Immature natural killer cell (primary cell): ENCODE measurements around the gene TMEM8B. TPM values are rescaled to one million over a fixed set of nuclear protein-coding genes. Genes with fewer than 3 reads are reported as not detected.
A peak's percentile ranks its signal among the peaks of the same experiment; 100 is the strongest.

Source experiments
- DNase-seq, 3 donors: peaks; one replicate each; pipeline ENCODE4 v3.0.0; 2022; ENCODE audit warnings: mixed read lengths in 1 of 3
- H3K27ac Mint-ChIP-seq, 6 donors: one replicate each; pipeline ENCODE4 v1.8.0; 2020; ENCODE audit warnings: mixed read lengths in 6 of 6, mild to moderate bottlenecking in 5 of 6, inconsistent platforms in 4 of 6, moderate library complexity in 3 of 6
- H3K27me3 Mint-ChIP-seq, 3 donors: one replicate each; pipeline ENCODE4 v1.8.0; 2020 to 2021; ENCODE audit warnings: low read depth in 3 of 3, mild to moderate bottlenecking in 3 of 3, mixed read lengths in 3 of 3, moderate library complexity in 3 of 3, inconsistent platforms in 1 of 3
- H3K36me3 Mint-ChIP-seq, 3 donors: one replicate each; pipeline ENCODE4 v1.8.0; 2020; ENCODE audit warnings: mixed read lengths in 3 of 3, inconsistent platforms in 2 of 3, mild to moderate bottlenecking in 2 of 3
- H3K4me1 Mint-ChIP-seq, 2 donors: one replicate each; pipeline ENCODE4 v1.8.0; 2020; ENCODE audit warnings: inconsistent platforms in 2 of 2, mild to moderate bottlenecking in 2 of 2, mixed read lengths in 2 of 2, moderate library complexity in 1 of 2
- H3K4me3 Mint-ChIP-seq, 5 donors: one replicate each; pipeline ENCODE4 v1.8.0; 2020; ENCODE audit warnings: mild to moderate bottlenecking in 5 of 5, mixed read lengths in 5 of 5, inconsistent platforms in 3 of 5, moderate library complexity in 3 of 5
- H3K9me3 Mint-ChIP-seq, 6 donors: one replicate each; pipeline ENCODE4 v1.8.0; 2020; ENCODE audit warnings: mild to moderate bottlenecking in 6 of 6, mixed read lengths in 6 of 6, inconsistent platforms in 4 of 6, moderate library complexity in 3 of 6
- polyA plus RNA-seq, 3 donors: library from polyadenylated mRNA; unstranded; fragments of 300-500 nt; fragmentation: Illumina TruSeq; gene quantifications; one replicate each; pipeline ENCODE4 v1.2.3, GENCODE V29; 2021

Gene TMEM8B
- polyA plus RNA-seq, 3 donors from 2014 or later: 1.1 to 2.1 (median 1.6) TPM

DNA sequence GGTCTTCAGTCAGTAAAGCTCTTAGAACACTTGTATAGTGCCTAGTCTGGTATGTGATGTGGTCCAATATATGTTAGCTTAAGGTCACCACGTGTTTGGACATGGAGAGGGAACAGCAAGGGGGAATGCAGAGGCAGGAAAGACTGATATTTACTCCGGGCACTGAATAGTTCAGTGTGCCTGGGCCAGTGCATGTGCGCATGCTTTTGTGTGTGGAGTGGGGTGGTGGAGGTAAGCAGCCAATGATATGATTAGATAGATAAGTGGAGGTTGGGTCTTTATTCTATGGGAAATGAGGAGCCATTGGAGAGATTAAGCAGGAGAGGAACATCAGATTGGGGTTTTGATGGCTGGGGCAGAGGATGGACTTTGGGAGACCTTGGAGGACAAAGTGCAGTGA, 27.2 kb downstream of the TMEM8B start:
- peaks cover 0 to 9% (median 2%) of the 10 kb centered on the region in 3 donors for H3K27me3 Mint-ChIP-seq
- DNase-seq: no peak
- no peaks in the 10 kb centered on the region for H3K4me1 Mint-ChIP-seq
- H3K36me3 Mint-ChIP-seq: no peaks in the 10 kb centered on the region
- H3K4me3 Mint-ChIP-seq: no peak overlapping the region
- no peaks in the 10 kb centered on the region for H3K9me3 Mint-ChIP-seq
- H3K27ac Mint-ChIP-seq: no peak overlapping the region

GRCh38 chr9:35856882-35857281, 27.9 kb downstream of the TMEM8B start:
- no peak overlapping the region for H3K4me3 Mint-ChIP-seq
- H3K27ac Mint-ChIP-seq: no peak overlapping the region
- peaks cover 0 to 11% (median 5%) of the 10 kb centered on the region in 3 donors for H3K27me3 Mint-ChIP-seq
- no peaks in the 10 kb centered on the region for H3K9me3 Mint-ChIP-seq
- DNase-seq: no peak
- H3K36me3 Mint-ChIP-seq: no peaks in the 10 kb centered on the region
- no peaks in the 10 kb centered on the region for H3K4me1 Mint-ChIP-seq

- DNase-seq: no peak
- Mint-ChIP-seq H3K27ac (no peak overlapping the region), H3K27me3 (peaks cover 0 to 9% (median 5%) of the 10 kb centered on the region in 3 donors), H3K4me3 (no peak overlapping the region), H3K9me3 (no peaks in the 10 kb centered on the region), H3K4me1 (no peaks in the 10 kb centered on the region), H3K36me3 (no peaks in the 10 kb centered on the region)
These were observed 29.4 kb downstream of the TMEM8B start for GRCh38 chr9:35858458-35858857.

DNA sequence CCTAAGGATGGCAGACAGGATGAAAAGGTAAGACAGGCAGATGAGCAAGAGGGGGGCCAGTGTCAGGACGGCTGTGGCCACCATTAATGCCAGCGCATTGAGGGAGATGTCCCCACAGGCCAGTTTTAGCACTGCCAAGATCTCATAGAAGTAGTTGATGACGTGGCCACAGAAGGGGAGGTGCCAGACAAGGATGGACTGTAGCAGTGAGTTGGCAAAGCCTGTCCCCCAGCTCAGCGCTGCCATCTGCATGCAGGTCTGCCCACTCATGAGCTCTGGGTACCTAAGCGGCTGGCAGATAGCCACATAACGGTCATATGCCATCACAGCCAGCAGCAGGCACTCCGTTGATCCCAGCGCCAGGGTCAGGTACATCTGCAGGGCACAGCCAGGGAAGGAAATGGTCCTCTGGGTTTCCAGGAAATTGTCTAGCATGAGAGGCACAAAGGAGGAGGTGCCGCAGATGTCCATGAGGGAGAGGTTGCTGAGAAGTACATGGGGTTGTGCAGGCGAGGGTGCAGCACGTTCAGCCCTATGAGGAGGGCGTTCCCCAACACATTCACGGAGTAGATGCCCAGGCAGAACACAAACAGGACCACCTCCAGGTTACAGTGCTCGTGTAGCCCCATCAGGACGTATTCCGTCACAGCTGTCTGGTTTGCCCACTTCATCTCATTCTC, 30.4 kb downstream of the TMEM8B start:
- Mint-ChIP-seq H3K27me3 (peaks cover 0 to 9% (median 5%) of the 10 kb centered on the region in 3 donors), H3K4me3 (no peak overlapping the region), H3K4me1 (no peaks in the 10 kb centered on the region), H3K9me3 (no peaks in the 10 kb centered on the region), H3K27ac (peak overlapping the region in 1 of 6 donors; percentile 46), H3K36me3 (no peaks in the 10 kb centered on the region)
- peak in 1 of 3 donors; percentile 10 for DNase-seq

DNA sequence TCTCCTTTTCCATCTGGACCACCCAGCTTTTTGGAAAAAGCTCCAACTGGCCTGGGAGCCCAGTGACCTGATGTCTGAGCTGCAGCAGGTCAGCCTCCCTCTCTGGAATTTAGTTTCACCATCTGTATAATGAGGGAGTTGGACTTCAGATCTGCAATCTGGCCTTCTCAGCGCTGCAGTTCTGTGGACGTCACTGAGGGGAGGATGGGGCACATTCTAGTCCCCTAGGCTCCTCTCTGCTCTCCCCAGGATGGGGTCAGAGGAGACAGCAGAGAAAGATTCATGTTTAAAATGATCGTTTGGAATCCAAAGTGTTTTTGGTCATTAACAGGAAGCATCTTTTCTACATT, 30.9 kb downstream of the TMEM8B start:
- Mint-ChIP-seq H3K4me3 (no peak overlapping the region), H3K9me3 (no peaks in the 10 kb centered on the region), H3K27ac (no peak overlapping the region), H3K27me3 (peaks cover 0 to 9% (median 5%) of the 10 kb centered on the region in 3 donors), H3K4me1 (no peaks in the 10 kb centered on the region), H3K36me3 (no peaks in the 10 kb centered on the region)
- DNase-seq: no peak

DNA sequence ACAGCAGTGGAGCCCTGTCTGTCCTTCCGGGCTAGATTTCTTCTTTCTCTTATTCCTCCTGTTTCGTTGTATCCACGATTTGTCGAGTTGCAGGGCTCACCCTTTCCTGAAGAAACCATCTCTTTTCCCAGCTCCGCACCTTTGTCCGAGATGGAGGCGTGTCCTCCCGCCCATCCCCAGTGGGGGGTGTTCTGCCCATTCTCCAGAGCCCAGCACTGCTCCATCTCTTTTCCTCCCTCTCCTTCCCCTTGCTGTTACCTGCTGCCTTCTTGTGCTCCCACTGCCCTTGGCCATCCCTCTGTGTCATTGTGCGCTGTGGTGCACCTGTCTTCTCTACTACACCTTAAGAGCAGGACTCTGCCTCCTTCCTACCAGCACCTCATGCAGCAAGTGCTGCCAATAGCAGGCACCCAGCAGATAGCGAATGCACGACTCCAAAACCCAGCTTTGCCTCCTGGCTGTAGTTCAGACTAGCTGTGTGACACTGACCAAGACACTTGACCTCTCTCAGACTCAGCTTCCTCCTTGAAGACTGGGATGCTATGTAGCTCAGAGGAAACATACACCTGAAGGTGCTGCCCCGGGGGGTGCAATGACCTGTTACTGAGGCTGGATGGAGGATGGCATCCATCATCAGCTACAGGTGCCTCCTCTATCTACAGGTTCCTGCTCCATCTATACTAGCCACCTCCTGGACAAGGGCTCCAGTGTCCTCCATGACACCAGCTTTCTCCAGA, 32.3 kb downstream of the TMEM8B start:
- Mint-ChIP-seq H3K27me3 (peaks cover 0 to 9% (median 5%) of the 10 kb centered on the region in 3 donors), H3K36me3 (no peaks in the 10 kb centered on the region), H3K27ac (no peak overlapping the region), H3K4me1 (no peaks in the 10 kb centered on the region), H3K9me3 (no peaks in the 10 kb centered on the region), H3K4me3 (no peak overlapping the region)
- DNase-seq: no peak

DNA sequence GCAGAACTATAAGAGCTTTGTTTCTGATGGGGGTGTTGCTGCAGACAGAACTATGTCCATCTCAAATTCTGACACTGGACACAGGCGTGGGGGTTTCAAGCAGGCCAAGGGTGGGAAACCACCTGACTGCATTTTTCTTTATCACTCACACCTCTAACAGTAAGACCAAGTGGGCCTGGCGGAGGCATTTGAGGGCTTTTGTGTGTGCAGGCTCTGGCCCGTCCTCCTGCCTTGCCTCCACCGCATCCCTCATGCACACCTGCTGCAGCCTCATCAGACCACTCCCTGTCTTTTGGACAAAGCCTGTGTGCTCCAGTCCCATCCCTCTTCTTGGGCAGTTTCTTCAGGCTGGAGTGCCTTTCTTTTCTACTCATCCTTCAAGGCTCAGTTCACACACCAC, 33.3 kb downstream of the TMEM8B start:
- H3K9me3 Mint-ChIP-seq: no peaks in the 10 kb centered on the region
- H3K27me3 Mint-ChIP-seq: peaks cover 0 to 9% (median 5%) of the 10 kb centered on the region in 3 donors
- H3K4me3 Mint-ChIP-seq: no peak overlapping the region
- H3K4me1 Mint-ChIP-seq: no peaks in the 10 kb centered on the region
- no peak for DNase-seq
- no peak overlapping the region for H3K27ac Mint-ChIP-seq
- no peaks in the 10 kb centered on the region for H3K36me3 Mint-ChIP-seq

GRCh38 chr9:35863583-35863982, 34.6 kb downstream of the TMEM8B start:
- H3K36me3 Mint-ChIP-seq: no peaks in the 10 kb centered on the region
- no peak for DNase-seq
- peaks cover 2 to 9% (median 5%) of the 10 kb centered on the region in 3 donors for H3K27me3 Mint-ChIP-seq
- H3K9me3 Mint-ChIP-seq: no peaks in the 10 kb centered on the region
- no peaks in the 10 kb centered on the region for H3K4me1 Mint-ChIP-seq
- H3K4me3 Mint-ChIP-seq: no peak overlapping the region
- no peak overlapping the region for H3K27ac Mint-ChIP-seq

GRCh38 chr9:35864695-35865255, 35.7 kb downstream of the TMEM8B start:
- no peak overlapping the region for H3K4me3 Mint-ChIP-seq
- H3K36me3 Mint-ChIP-seq: no peaks in the 10 kb centered on the region
- peaks cover 2 to 11% (median 7%) of the 10 kb centered on the region in 3 donors for H3K27me3 Mint-ChIP-seq
- no peak for DNase-seq
- H3K27ac Mint-ChIP-seq: no peak overlapping the region
- no peaks in the 10 kb centered on the region for H3K4me1 Mint-ChIP-seq
- H3K9me3 Mint-ChIP-seq: peaks cover 0 to 1% (median 0%) of the 10 kb centered on the region in 6 donors

DNA sequence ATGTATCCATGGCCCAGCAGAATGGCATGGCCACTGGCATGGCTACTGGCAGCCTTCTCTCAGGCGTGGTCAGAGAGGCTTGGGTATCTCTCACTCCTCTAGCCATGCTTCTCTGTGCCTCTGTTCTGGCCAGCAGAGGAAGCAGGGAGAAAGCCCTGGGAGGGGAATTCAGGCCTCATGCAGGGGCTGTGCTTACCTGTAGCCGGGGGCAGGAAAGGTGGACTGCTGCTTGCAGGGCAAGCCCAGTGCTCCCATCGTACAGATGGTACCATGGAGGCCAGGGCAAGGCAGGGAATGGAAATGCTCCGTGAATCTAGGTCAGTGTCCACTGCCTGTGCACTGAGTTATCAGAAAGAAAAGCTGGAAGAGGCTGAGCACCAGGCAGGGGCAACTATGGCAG, 38.5 kb downstream of the TMEM8B start:
- H3K27me3 Mint-ChIP-seq: peaks cover 2% of the 10 kb centered on the region in 3 donors
- H3K4me1 Mint-ChIP-seq: no peaks in the 10 kb centered on the region
- H3K4me3 Mint-ChIP-seq: no peak overlapping the region
- peaks cover 0 to 1% (median 0%) of the 10 kb centered on the region in 6 donors for H3K9me3 Mint-ChIP-seq
- no peak for DNase-seq
- no peak overlapping the region for H3K27ac Mint-ChIP-seq
- no peaks in the 10 kb centered on the region for H3K36me3 Mint-ChIP-seq

GRCh38 chr9:35868933-35869332, 39.9 kb downstream of the TMEM8B start:
- no peaks in the 10 kb centered on the region for H3K36me3 Mint-ChIP-seq
- no peak overlapping the region for H3K4me3 Mint-ChIP-seq
- no peaks in the 10 kb centered on the region for H3K4me1 Mint-ChIP-seq
- H3K9me3 Mint-ChIP-seq: peaks cover 0 to 1% (median 0%) of the 10 kb centered on the region in 6 donors
- no peak for DNase-seq
- no peak overlapping the region for H3K27ac Mint-ChIP-seq
- H3K27me3 Mint-ChIP-seq: peaks cover 2% of the 10 kb centered on the region in 3 donors

GRCh38 chr9:35869621-35870216, 40.7 kb downstream of the TMEM8B start:
- H3K4me3 Mint-ChIP-seq: no peak overlapping the region
- peaks cover 0 to 1% (median 0%) of the 10 kb centered on the region in 6 donors for H3K9me3 Mint-ChIP-seq
- peaks cover 2% of the 10 kb centered on the region in 3 donors for H3K27me3 Mint-ChIP-seq
- no peaks in the 10 kb centered on the region for H3K4me1 Mint-ChIP-seq
- H3K27ac Mint-ChIP-seq: no peak overlapping the region
- DNase-seq: no peak
- H3K36me3 Mint-ChIP-seq: no peaks in the 10 kb centered on the region

- Mint-ChIP-seq H3K36me3 (no peaks in the 10 kb centered on the region), H3K9me3 (peaks cover 0 to 1% (median 0%) of the 10 kb centered on the region in 6 donors), H3K27me3 (peaks cover 2 to 4% (median 2%) of the 10 kb centered on the region in 3 donors), H3K27ac (no peak within 1 kb of the TSS), H3K4me3 (no peak within 1 kb of the TSS), H3K4me1 (no peaks in the 10 kb centered on the region)
- no peak for DNase-seq
These were observed 41.4 kb downstream of the TMEM8B start, which contains the start of gene OR13J1 for GRCh38 chr9:35870351-35870923. Gene OR13J1, minus strand, starts transcription at chr9:35870401. Its CDS starts 0 bp downstream, at chr9:35870401.
